Body of pancreas (tissue), 4 donors: ENCODE measurements around the gene SOX10.

ENCODE experiments used
- CTCF ChIP-seq, 7 experiments: fragments of 450-650 bp in 4 of 7; fragments of 200-600 bp in 3 of 7; sonication (generic) in 3 of 7; IDR thresholded peaks; one replicate each; pipeline ENCODE4 v1.5.1; 2016 to 2019; ENCODE audit warnings: antibody characterized with exemption in 7 of 7
- POLR2A ChIP-seq, 3 donors: fragments of 450-650 bp; IDR thresholded peaks; one replicate each; pipeline ENCODE4 v1.6.1; 2016; ENCODE audit warnings: antibody characterized with exemption in 3 of 3, mild to moderate bottlenecking in 2 of 3

DNA sequence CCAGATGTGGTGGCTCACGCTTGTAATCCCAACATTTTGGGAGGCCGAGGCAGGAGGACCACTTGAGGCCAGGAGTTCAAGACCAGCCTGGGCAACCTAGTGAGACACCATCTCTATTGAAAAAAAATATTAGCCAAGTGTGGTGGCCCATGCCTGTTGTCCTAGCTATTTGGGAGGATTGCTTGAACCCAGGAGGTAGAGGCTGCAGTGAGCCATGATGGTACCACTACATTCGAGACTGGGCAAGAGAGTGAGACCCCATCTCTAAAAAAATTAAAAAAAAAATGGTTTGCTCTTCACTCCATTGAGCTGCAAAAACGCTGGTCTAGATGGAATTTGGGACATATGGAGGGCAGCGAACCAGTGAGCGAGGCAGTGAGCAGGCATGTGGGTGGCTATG, 21.6 kb upstream of the SOX10 start:
- TF ChIP-seq CTCF (IDR thresholded peaks at IDR 0.05), result no peak
- TF ChIP-seq POLR2A (IDR thresholded peaks at IDR 0.05), result no peak
